GM23338 (cell line): ENCODE results near the gene PHC3. TPM values are rescaled to one million over a fixed set of nuclear protein-coding genes. Genes with fewer than 3 reads are reported as not detected.

Experiments
- ATAC-seq: fragments of 200-7000 bp; cut with Tn5 transposase; 3 replicates; pipeline ENCODE4 v1.9.1; 2020
- DNase-seq: peaks from one replicate; pipeline ENCODE4 v3.0.0-alpha.2; 2015; ENCODE audit warnings: low spot score
- H2AFZ ChIP-seq: fragments of 200-600 bp; sonication (generic); 2 replicates; pipeline ENCODE4 v1.8.0; 2016; ENCODE audit warnings: antibody characterized with exemption, mild to moderate bottlenecking, moderate library complexity
- H3F3A ChIP-seq: fragments of 200-600 bp; sonication (generic); replicated peaks from 2 replicates; pipeline ENCODE4 v1.8.0; 2017; ENCODE audit warnings: antibody characterized with exemption, mixed run types, low read depth
- H3K27ac ChIP-seq: fragments of 200-600 bp; sonication (generic); 2 replicates; pipeline ENCODE4 v1.6.1; 2016; ENCODE audit warnings: low read depth
- H3K27me3 ChIP-seq: fragments of 200-600 bp; sonication (generic); 2 replicates; pipeline ENCODE4 v1.8.0; 2016; ENCODE audit warnings: mild to moderate bottlenecking, mixed run types, moderate library complexity; ENCODE audit not compliant: insufficient read depth
- H3K36me3 ChIP-seq: fragments of 200-600 bp; sonication (generic); 2 replicates; pipeline ENCODE4 v1.8.0; 2016; ENCODE audit warnings: mild to moderate bottlenecking; ENCODE audit not compliant: insufficient read depth
- H3K4me1 ChIP-seq: fragments of 200-600 bp; sonication (generic); 2 replicates; pipeline ENCODE4 v1.8.0; 2016; ENCODE audit warnings: mild to moderate bottlenecking, moderate library complexity; ENCODE audit not compliant: insufficient read depth
- H3K4me2 ChIP-seq: fragments of 200-600 bp; sonication (generic); 2 replicates; pipeline ENCODE4 v1.7.1; 2017; ENCODE audit warnings: mixed run types
- H3K4me3 ChIP-seq: fragments of 200-600 bp; sonication (generic); 2 replicates; pipeline ENCODE4 v1.6.1; 2016; ENCODE audit warnings: mixed run types
- H3K79me2 ChIP-seq: fragments of 200-600 bp; sonication (generic); replicated peaks from 2 replicates; pipeline ENCODE4 v1.8.0; 2017; ENCODE audit warnings: mild to moderate bottlenecking; ENCODE audit not compliant: insufficient read depth
- H3K9me2 ChIP-seq: fragments of 200-600 bp; sonication (generic); 2 replicates; pipeline ENCODE4 v1.8.0; 2017; ENCODE audit not compliant: insufficient read depth
- H4K20me1 ChIP-seq: fragments of 200-600 bp; sonication (generic); replicated peaks from 2 replicates; pipeline ENCODE4 v1.8.0; 2017; ENCODE audit warnings: mild to moderate bottlenecking; ENCODE audit not compliant: insufficient read depth
- H3K27ac Mint-ChIP-seq: 2 replicates; pipeline ENCODE4 v1.8.0; 2020; ENCODE audit warnings: inconsistent platforms, mild to moderate bottlenecking, moderate library complexity, mixed read lengths
- H3K27me3 Mint-ChIP-seq: 3 replicates; pipeline ENCODE4 v1.8.0; 2022; ENCODE audit warnings: low read depth, mild to moderate bottlenecking, moderate library complexity, mixed read lengths, inconsistent platforms; ENCODE audit not compliant: insufficient read depth, poor library complexity
- H3K36me3 Mint-ChIP-seq: 3 replicates; pipeline ENCODE4 v1.8.0; 2021; ENCODE audit warnings: low read depth, mild to moderate bottlenecking, inconsistent platforms, moderate library complexity, mixed read lengths
- H3K4me1 Mint-ChIP-seq: 3 replicates; pipeline ENCODE4 v1.8.0; 2020; ENCODE audit warnings: mild to moderate bottlenecking, inconsistent platforms, mixed read lengths
- H3K4me3 Mint-ChIP-seq: 3 replicates; pipeline ENCODE4 v1.8.0; 2021; ENCODE audit warnings: moderate library complexity, mild to moderate bottlenecking, inconsistent platforms, mixed read lengths
- H3K9me3 Mint-ChIP-seq: 3 replicates; pipeline ENCODE4 v1.8.0; 2020; ENCODE audit warnings: moderate library complexity, mild to moderate bottlenecking, inconsistent platforms, mixed read lengths
- CREB1 ChIP-seq: fragments of 250-450 bp; sonication (Bioruptor Pico); IDR thresholded peaks from 2 replicates; pipeline ENCODE4 v1.5.0; 2020; ENCODE audit warnings: low read depth, mild to moderate bottlenecking, moderate library complexity
- ETS1 ChIP-seq: IDR thresholded peaks from 2 replicates; pipeline ENCODE4 v1.6.1; 2016; ENCODE audit warnings: antibody characterized with exemption
- EZH2 ChIP-seq: fragments of 200-600 bp; sonication (generic); IDR thresholded peaks from one replicate; pipeline ENCODE4 v1.8.0; 2017; ENCODE audit warnings: antibody characterized with exemption, mild to moderate bottlenecking, low read depth; ENCODE audit not compliant: unreplicated experiment
- JUNB ChIP-seq: IDR thresholded peaks from one replicate; pipeline ENCODE4 v1.6.1; 2016; ENCODE audit warnings: antibody characterized with exemption; ENCODE audit not compliant: unreplicated experiment
- NANOG ChIP-seq: IDR thresholded peaks from 2 replicates; pipeline ENCODE4 v1.6.1; 2016; ENCODE audit warnings: antibody characterized with exemption, borderline replicate concordance
- POLR2AphosphoS5 ChIP-seq: IDR thresholded peaks from 2 replicates; pipeline ENCODE4 v1.6.1; 2016; ENCODE audit warnings: antibody characterized with exemption, low read depth
- STAT1 ChIP-seq: IDR thresholded peaks from one replicate; pipeline ENCODE4 v1.6.1; 2016; ENCODE audit warnings: antibody characterized with exemption; ENCODE audit not compliant: unreplicated experiment
- ZNF331 ChIP-seq: fragments of 250-450 bp; sonication (Bioruptor Pico); IDR thresholded peaks from 2 replicates; pipeline ENCODE4 v1.5.0; 2020; ENCODE audit warnings: low read depth, mild to moderate bottlenecking, moderate library complexity
- ZNF462 ChIP-seq: fragments of 250-450 bp; sonication (Bioruptor Pico); IDR thresholded peaks from 2 replicates; pipeline ENCODE4 v1.5.0; 2020; ENCODE audit warnings: mild to moderate bottlenecking, moderate library complexity
- polyA plus RNA-seq: library from polyadenylated mRNA; unstranded; fragments of >200 nt; fragmentation: Nextera tagmentation; extraction: Ambion mirVana; gene quantifications from 2 replicates; pipeline ENCODE4 v1.2.1, GENCODE V29; 2016
- total RNA-seq: library from RNA; depleted of rRNA; stranded (reverse); fragments of >200 nt; shearing (Covaris generic); gene quantifications from 2 replicates; pipeline ENCODE4 v1.2.3, GENCODE V29; 2014

The PHC3 gene
- total and polyA plus RNA-seq, 2 experiments from 2014 or later, result 23.9 to 83.5 TPM

GRCh38 chr3:170081079-170081741 is 100.3 kb downstream of the PHC3 start (continued):
- no peak for TF ChIP-seq EZH2
- no peak for TF ChIP-seq JUNB
- TF ChIP-seq ETS1, result no peak

- Histone ChIP-seq H3F3A (no peaks in the 10 kb centered on the region), H3K36me3 (no peaks in the 10 kb centered on the region; the same call in 1 of the 2 replicates), H4K20me1 (no peaks in the 10 kb centered on the region), H3K4me1 (no peaks in the 10 kb centered on the region), H3K9me2 (no peaks in the 10 kb centered on the region), H3K4me3 (no peak overlapping the region), H3K27ac (no peak overlapping the region), H2AFZ (no peak overlapping the region), H3K27me3 (no peaks in the 10 kb centered on the region), H3K79me2 (no peaks in the 10 kb centered on the region), H3K4me2 (no peak overlapping the region)
- Mint-ChIP-seq H3K27me3 (no peaks in the 10 kb centered on the region), H3K4me1 (peaks cover 9% of the 10 kb centered on the region), H3K9me3 (no peaks in the 10 kb centered on the region), H3K4me3 (no peak overlapping the region), H3K27ac (no peak overlapping the region), H3K36me3 (peaks cover 11% of the 10 kb centered on the region; the same call in 2 of the 3 replicates)
- DNase-seq, result no peak
- no peak for ATAC-seq
- no peak for TF ChIP-seq POLR2AphosphoS5
- no peak for TF ChIP-seq ZNF462 (CRISPR knock-in tag)
- TF ChIP-seq ZNF331, result no peak
- no peak for TF ChIP-seq EZH2
- TF ChIP-seq STAT1, result no peak
- no peak for TF ChIP-seq NANOG
- TF ChIP-seq CREB1, result no peak
These were observed 100.9 kb downstream of the PHC3 start for GRCh38 chr3:170080605-170081004.
